Measurements from ENCODE around the gene CASP4.
"Not testable (repeated sequence)": the region's sequence is repeated elsewhere in the genome, so short reads cannot be mapped to it uniquely, and the experiment has no call there.

CASP4 gene

GRCh38 chr11:104962852-104963251 lies 5.5 kb downstream of the CASP4 start:
- TF ChIP-seq CTCF (IDR thresholded peaks at IDR 0.05; ENCODE audit: low read depth, low read length), result no peak
- H3K4me3 ChIP-seq (ENCODE audit: low read depth, low read length), result no peak overlapping the region

GRCh38 chr11:104957280-104957679 lies 11.1 kb downstream of the CASP4 start:
- no peak for TF ChIP-seq CTCF (IDR thresholded peaks at IDR 0.05; ENCODE audit: low read depth, low read length)

GRCh38 chr11:104956528-104956927 lies 11.8 kb downstream of the CASP4 start:
- TF ChIP-seq CTCF (IDR thresholded peaks at IDR 0.05; ENCODE audit: low read depth, low read length), result no peak

More at GRCh38 chr11:104957280-104957679, 11.1 kb downstream of the CASP4 start:
- H3K4me3 ChIP-seq (ENCODE audit: low read depth, low read length), result no peak overlapping the region

GRCh38 chr11:104946907-104947306 lies 21.5 kb downstream of the CASP4 start:
- TF ChIP-seq CTCF (IDR thresholded peaks at IDR 0.05; ENCODE audit: low read depth, low read length), result 0 out of 2 replicates have a peak, but pooled peaks have one; percentile 32
- no peak overlapping the region for H3K4me3 ChIP-seq (ENCODE audit: low read depth, low read length)

More at GRCh38 chr11:104956528-104956927, 11.8 kb downstream of the CASP4 start:
- no peak overlapping the region for H3K4me3 ChIP-seq (ENCODE audit: low read depth, low read length)

GRCh38 chr11:104944076-104944475 lies 24.3 kb downstream of the CASP4 start:
- no peak for TF ChIP-seq CTCF (IDR thresholded peaks at IDR 0.05; ENCODE audit: low read depth, low read length)
- no peak overlapping the region for H3K4me3 ChIP-seq (ENCODE audit: low read depth, low read length)

- H3K4me3 ChIP-seq (ENCODE audit: low read depth, low read length), result no peak overlapping the region
- TF ChIP-seq CTCF (IDR thresholded peaks at IDR 0.05; ENCODE audit: low read depth, low read length), result no peak
These were observed 24.8 kb downstream of the CASP4 start for GRCh38 chr11:104943561-104943960.

- TF ChIP-seq CTCF (IDR thresholded peaks at IDR 0.05; ENCODE audit: low read depth, low read length), result no peak
- H3K4me3 ChIP-seq (ENCODE audit: low read depth, low read length), result no peak overlapping the region
These were observed 33.8 kb downstream of the CASP4 start for GRCh38 chr11:104934594-104934993.

GRCh38 chr11:104934073-104934472 lies 34.3 kb downstream of the CASP4 start:
- H3K4me3 ChIP-seq (ENCODE audit: low read depth, low read length), result not testable (repeated sequence)
